GM19438 (cell line): Measurements from ENCODE around the gene EXOC5.

ENCODE experiments used
- ATAC-seq: cut with Tn5 transposase; IDR thresholded peaks from one replicate; pipeline ENCODE4 v1.9.1; 2021; ENCODE audit warnings: low read depth; ENCODE audit not compliant: unreplicated experiment

EXOC5 gene

DNA sequence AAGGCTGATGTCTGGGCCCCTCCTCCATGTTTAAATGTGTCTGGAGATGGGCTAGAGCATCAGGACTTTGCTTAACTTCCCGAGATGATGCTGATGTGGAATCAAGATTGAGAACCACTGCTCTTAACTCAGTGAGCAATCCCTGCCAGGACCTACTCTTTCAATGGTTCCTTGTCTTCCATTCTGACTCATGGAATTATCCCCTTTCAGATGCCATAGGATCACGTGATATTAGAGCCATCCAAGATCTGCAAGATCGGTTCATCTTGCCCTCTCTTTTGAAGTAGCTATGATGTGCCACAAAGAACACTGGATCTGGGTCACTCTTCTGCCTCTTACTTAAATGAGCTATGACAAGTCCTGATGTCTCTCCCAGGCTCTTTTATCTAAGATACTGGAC lies 96.8 kb downstream of the EXOC5 start:
- ATAC-seq = no peak

DNA sequence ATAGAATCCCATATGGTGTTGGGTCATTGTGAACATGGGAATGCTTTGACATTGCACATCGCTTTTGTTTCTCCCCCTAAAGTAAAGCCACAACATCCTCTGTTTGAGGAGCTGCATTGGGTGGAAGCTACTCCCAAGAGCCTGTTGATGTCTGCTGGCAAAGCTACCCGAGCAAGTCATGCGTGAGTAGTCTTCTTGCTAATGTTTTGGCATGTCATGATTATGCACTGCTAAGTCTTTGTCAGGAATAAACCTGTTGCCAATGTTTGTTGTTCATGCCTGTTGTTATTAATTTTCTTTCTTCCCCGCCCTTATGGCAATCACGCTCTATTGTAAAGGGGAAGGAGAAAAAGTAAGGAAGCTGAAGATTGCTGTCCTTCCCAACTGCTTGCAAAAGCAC lies 97.3 kb downstream of the EXOC5 start:
- no peak for ATAC-seq

DNA sequence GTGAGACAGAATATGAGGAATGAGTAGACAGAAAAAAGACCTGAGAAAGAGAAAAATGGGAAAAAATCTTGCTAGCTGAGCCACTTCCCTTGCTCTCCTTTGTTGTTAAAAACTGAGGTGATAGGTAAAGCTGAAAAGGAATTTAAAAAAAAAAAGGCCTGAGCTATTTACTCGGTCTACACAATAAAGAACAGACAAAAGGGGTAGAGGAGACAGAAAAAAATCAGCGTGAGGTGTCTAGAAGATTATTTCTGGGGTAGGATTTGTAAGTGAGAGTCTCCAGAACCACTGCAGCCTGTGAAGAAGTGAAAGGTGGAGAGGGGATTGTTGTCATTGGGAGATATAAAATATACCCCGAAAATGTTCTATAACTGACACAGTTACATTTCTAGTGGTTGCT lies 98.8 kb downstream of the EXOC5 start:
- no peak for ATAC-seq

DNA sequence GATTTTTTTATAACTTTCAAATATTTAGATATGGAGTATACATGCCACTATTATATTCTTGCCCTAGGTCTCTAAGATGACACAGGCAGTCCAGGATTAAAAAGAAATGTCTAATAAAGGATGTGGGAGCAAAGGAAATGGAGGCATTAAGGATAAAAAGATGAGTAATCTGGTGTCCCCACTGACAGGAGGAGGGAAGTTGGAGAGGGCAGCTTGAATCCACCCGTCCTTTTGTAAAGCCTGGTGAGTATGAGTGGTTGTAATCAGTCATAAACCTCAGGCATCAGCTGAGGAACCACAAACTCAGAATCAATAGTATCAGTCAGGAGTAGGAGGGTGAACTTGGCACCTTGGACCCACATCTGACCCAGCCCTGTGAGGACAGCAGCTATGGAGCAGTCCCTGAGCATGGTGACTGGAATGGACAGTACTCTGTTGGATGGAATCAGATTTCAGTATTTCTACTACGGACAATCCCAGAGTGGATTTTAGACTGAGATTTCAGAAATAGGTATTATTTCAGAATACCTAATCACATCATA lies 100.5 kb downstream of the EXOC5 start:
- no peak for ATAC-seq

DNA sequence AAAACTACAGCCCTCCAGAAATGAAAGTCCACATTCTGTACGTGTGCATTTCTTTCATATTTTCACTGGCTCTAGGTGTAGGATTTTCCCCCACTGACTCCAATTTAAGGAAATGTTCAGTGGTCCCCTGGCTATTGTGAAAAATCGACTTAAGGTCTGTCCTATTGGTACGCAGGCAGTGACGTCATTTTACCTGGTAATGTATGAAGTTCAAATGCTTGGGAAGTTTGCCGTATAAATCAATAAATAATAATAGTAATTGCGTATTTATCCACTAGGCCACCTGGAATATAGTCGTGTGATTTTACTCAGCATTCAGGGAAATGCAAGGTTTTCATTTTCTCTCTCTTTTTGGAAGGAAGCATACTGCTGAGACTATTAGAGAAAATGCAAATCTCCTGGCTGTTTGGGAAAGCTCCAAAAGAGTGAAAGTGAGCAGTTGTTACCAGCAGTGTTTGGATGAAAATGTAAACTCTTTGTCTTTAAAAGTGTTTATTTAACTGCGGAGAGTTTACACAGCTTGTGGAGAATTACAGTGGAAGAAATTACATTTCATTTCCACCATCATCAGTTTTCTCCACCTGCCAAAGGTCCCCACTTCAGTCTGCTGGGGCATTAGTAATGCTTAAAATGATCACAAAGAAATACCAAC lies 107.0 kb downstream of the EXOC5 start:
- no peak for ATAC-seq

DNA sequence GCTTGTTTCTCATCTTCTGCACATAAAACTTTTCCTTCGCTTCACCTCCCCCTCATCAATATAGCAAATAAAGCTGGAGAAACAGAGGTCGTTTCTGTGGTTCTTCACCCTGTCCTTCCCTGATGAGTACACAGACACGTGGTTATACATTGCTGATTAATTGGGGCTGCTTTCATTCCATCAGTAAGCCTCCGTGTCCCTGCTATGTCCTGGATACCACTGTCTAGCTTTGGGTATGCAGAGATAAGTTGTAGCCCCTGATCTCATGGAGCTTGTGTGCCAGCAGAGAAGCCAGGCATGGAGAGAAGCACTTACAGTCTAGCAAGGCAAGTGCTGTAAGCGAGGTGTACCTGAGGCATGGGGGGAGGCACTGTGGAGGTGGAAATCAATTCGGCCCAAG lies 108.4 kb downstream of the EXOC5 start:
- no peak for ATAC-seq

DNA sequence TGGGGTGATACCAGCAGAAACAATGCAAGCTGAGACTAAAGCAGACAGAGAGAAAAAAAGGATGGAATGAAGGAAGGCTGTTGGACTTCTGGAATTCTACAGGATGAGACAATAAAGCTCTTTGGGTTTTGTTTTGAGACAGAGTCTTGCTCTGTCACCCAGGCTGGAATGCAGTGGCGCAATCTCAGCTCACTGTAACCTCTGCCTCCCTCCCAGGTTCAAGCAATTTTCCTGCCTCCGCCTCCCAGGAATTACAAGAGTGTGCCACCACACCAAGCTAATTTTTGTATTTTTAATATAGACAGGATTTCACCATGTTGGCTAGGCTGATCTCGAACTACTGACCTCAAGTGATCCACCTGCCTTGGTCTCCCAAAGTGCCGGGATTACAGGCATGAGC lies 115.4 kb downstream of the EXOC5 start:
- ATAC-seq = no peak
